Skeletal muscle tissue (tissue), 4 donors: ENCODE measurements around the gene CRHR2. TPM values are rescaled to one million over a fixed set of nuclear protein-coding genes. Genes with fewer than 3 reads are reported as not detected.

Experiments
- H3K27ac ChIP-seq: one replicate; pipeline ENCODE4 v1.7.0; 2013; ENCODE audit warnings: mild to moderate bottlenecking, low read depth, low read length, inconsistent platforms
- H3K27me3 ChIP-seq, 3 donors: one replicate each; pipeline ENCODE4 v1.7.0; 2013; ENCODE audit warnings: low read length in 3 of 3; ENCODE audit not compliant: control insufficient read depth in 3 of 3, insufficient read depth in 3 of 3
- H3K36me3 ChIP-seq, 3 donors: one replicate each; pipeline ENCODE4 v1.7.0; 2013; ENCODE audit warnings: low read length in 3 of 3; ENCODE audit not compliant: control insufficient read depth in 3 of 3, insufficient read depth in 3 of 3
- H3K4me1 ChIP-seq, 3 donors: one replicate each; pipeline ENCODE4 v1.7.0; 2013; ENCODE audit warnings: low read length in 3 of 3, mild to moderate bottlenecking in 3 of 3; ENCODE audit not compliant: control insufficient read depth in 3 of 3, insufficient read depth in 3 of 3
- H3K4me3 ChIP-seq, 3 donors: one replicate each; pipeline ENCODE4 v1.7.0; 2013; ENCODE audit warnings: low read length in 3 of 3
- H3K9ac ChIP-seq, 3 donors: one replicate each; pipeline ENCODE4 v1.7.0; 2013; ENCODE audit warnings: low read length in 3 of 3, mild to moderate bottlenecking in 3 of 3, moderate library complexity in 2 of 3, low read depth in 1 of 3
- H3K9me3 ChIP-seq, 3 donors: one replicate each; pipeline ENCODE4 v1.7.0; 2013; ENCODE audit warnings: low read length in 3 of 3; ENCODE audit not compliant: control insufficient read depth in 3 of 3
- total RNA-seq: library from RNA; depleted of rRNA; stranded (reverse); fragments of >200 nt; gene quantifications from one replicate; pipeline ENCODE4 v1.2.3, GENCODE V29; 2014
- donor health status: Osteomylitis.

The CRHR2 gene
- total RNA-seq, 1 donor from 2014 or later = under 0.01 TPM

DNA sequence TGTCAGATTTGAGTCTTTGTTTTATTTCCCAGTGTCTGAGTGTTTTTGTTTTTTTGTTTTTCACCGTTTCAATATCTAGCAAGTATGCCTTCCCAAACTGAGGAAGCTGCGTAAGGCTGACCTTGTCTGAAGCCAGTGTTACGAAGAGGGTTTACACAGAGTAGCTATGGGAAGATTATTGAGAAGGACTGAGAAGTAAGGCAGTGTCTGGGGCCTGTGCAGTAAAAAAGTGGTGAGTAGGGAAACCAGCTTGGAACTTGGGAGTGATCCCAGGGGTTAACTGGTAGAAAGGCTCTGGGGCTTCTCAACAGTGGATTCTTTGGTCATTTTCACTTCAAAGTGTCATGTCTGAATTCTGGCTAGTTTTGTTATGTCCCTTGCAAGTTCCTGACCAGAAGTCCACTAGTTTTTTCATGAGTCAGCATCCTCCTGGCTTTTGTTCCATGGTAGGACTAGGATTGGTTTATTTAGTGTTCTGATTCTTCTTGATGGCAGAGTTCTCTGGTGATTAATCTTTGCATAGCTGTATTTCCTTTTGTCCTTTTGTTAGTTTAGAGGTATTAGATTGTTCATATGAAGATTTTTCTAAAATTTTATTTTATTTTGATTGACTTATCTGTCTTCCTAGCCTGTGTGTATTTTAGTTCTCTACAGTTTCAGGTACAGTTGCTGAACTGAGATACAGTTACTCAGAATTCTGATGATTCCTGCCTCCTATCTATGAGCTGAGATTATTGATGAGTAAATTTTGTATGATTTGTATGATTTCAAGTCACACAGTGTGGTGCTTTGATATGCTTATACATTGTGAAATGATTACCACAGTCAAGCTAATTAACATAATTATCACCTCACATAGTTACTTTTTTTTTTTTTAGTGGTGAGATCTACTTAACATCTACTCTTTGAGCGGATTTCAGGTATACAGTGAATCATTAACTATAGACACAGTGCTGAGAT lies 68.6 kb downstream of the CRHR2 start:
- Histone ChIP-seq H3K27ac (no peak overlapping the region), H3K36me3 (peaks cover 18 to 55% (median 41%) of the 10 kb centered on the region in 3 donors), H3K27me3 (no peaks in the 10 kb centered on the region), H3K4me1 (no peaks in the 10 kb centered on the region), H3K4me3 (no peak overlapping the region), H3K9me3 (no peaks in the 10 kb centered on the region), H3K9ac (no peak overlapping the region)

DNA sequence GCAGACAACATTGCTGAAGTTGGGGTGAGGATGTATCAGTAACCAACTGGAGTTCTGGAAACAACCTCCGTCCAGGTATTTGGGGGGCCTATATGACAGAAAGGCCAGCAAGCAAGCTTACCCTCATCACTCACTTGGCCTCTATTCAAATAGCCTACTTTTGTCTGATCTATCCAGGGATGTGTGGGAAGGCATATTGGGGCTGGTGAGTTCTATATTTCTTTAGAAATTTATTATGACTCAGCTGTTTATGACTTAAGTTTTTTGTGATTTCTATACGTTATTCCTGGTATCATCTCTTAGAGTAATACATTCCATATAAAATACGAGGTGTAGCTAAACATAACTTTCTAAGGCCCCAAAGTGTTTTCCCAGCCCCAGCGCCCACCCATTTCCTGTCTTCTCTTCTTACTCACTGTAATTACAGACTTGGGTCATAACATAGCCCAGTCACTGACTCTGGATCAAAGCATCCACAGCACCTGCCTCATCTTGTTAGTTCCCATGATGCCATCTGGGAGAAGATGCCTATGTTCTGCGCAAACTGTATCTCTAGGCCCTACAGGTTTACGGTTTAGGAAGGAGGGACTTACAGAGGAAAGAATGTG lies 69.5 kb downstream of the CRHR2 start:
- Histone ChIP-seq H3K27ac (no peak overlapping the region), H3K9ac (no peak overlapping the region), H3K9me3 (no peaks in the 10 kb centered on the region), H3K36me3 (peaks cover 17 to 48% (median 43%) of the 10 kb centered on the region in 3 donors), H3K4me1 (no peaks in the 10 kb centered on the region), H3K4me3 (no peak overlapping the region), H3K27me3 (no peaks in the 10 kb centered on the region)

DNA sequence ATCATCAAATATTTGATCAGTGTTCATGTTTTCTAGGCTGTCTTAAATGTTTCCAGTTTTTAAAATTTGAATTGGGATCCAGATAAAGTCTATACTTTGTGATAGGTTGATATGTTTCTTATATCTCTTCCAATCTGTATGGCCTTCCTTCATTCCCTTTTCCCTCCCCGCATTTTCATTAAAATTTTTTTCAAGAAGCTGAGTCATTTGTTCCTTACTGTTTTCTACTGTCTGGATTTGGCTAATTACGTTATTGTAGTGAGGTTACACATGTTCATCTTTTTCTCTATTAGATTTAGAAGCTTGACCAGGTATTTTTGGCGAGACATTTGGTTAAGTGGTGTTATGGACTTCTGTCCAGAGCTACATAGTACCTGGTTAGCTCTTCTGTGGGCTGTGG lies 76.4 kb downstream of the CRHR2 start:
- Histone ChIP-seq H3K4me1 (no peaks in the 10 kb centered on the region), H3K36me3 (peaks cover 5 to 40% (median 31%) of the 10 kb centered on the region in 3 donors), H3K9me3 (no peaks in the 10 kb centered on the region), H3K4me3 (no peak overlapping the region), H3K27ac (no peak overlapping the region), H3K27me3 (no peaks in the 10 kb centered on the region), H3K9ac (no peak overlapping the region)

DNA sequence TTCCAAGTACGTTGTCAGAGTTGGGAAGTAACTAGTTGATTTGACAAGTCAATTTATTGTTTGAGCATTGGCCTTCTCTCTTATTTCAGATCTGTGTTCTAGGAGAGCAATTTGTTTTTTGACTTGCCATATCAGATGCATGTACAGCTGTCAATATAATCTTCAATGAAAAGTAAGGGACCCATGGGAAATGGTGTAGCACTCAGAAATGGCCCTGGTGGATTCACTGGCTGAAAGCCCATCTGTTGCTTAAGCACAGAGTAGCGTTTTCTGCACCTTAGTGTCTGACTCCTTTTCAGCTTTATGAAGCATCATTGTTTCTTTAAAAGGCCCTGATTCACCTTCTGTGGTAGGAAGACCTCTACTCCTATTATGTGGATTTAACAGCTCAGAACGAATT lies 77.4 kb downstream of the CRHR2 start:
- no peaks in the 10 kb centered on the region for H3K4me1 ChIP-seq
- peaks cover 9 to 46% (median 37%) of the 10 kb centered on the region in 3 donors for H3K36me3 ChIP-seq

More for the DNA sequence above, 77.4 kb downstream of the CRHR2 start:
- no peaks in the 10 kb centered on the region for H3K27me3 ChIP-seq
- no peaks in the 10 kb centered on the region for H3K9me3 ChIP-seq
- H3K4me3 ChIP-seq = no peak overlapping the region
- H3K9ac ChIP-seq = no peak overlapping the region
- H3K27ac ChIP-seq = no peak overlapping the region

Other genes with a start within 250 kb of the CRHR2 start
- 13.0 TPM for gene NOD1, start 203.7 kb downstream of the CRHR2 start, total RNA-seq
- gene GGCT, start 177.6 kb downstream of the CRHR2 start, total RNA-seq = 12.5 TPM
- gene GARS1, start 87.6 kb downstream of the CRHR2 start, total RNA-seq = 41.2 TPM
- gene INMT, start 69.7 kb upstream of the CRHR2 start, total RNA-seq = 35.5 TPM
- gene MINDY4, start 89.0 kb upstream of the CRHR2 start, total RNA-seq = 7.8 TPM
- 67.8 TPM for gene AQP1, start 229.4 kb upstream of the CRHR2 start, total RNA-seq